Measurements from ENCODE around the gene FASN.
"Not testable (repeated sequence)": the region's sequence is repeated elsewhere in the genome, so short reads cannot be mapped to it uniquely, and the experiment has no call there.

FASN gene

GRCh38 chr17:82098169-82098938, at the start of gene FASN:
FASN (minus strand) TSS chr17:82098236; CDS start chr17:82096445, 1,791 bp downstream.
- DNase-seq, result peak; percentile 95

- no peak for DNase-seq
Observed at GRCh38 chr17:82146663-82147654, 48.9 kb upstream of the FASN start.

DNA sequence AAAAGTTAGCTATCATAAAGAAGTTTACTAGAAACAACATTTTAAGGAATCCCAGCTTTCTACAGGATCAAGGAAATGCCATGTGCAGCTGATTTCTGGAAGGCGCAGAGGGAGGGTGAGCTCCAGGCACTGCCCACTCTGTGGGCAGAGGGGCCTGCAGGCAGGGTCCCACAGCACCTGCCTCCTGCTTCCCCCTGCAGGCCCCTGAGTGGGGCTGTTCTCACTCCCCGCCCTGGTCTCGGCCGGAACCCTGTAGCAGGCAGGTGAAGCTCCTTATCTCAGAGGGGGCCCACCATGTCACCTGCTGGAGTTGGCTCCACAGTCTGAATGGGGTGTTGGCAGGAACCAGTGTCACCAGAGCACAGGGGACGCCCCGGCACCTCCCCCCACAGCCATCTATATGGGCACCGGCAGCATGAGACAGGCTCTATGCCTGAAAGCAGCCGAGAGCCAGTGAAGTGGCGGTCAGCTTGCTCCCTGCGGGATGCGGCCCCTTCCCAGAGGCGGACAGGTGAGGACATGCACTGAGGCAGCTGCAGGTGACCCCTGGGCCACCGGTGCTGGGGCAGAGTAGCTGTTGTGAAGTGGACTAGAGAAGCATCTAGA, 47.6 kb upstream of the FASN start:
- no peak for DNase-seq

GRCh38 chr17:82143333-82143732, 45.3 kb upstream of the FASN start:
- DNase-seq, result no peak

- DNase-seq, result not testable (repeated sequence)
Observed at GRCh38 chr17:82139961-82140360, 41.9 kb upstream of the FASN start.

- DNase-seq, result no peak
Observed at GRCh38 chr17:82138511-82138992, 40.5 kb upstream of the FASN start.

GRCh38 chr17:82134101-82134500, 36.1 kb upstream of the FASN start:
- no peak for DNase-seq

GRCh38 chr17:82133166-82133953, 35.3 kb upstream of the FASN start:
- DNase-seq, result not testable (repeated sequence)

GRCh38 chr17:82129095-82129494, 31.1 kb upstream of the FASN start:
- no peak for DNase-seq

- DNase-seq, result no peak
Observed at GRCh38 chr17:82128287-82128686, 30.3 kb upstream of the FASN start.

GRCh38 chr17:82127704-82128103, 29.7 kb upstream of the FASN start:
- no peak for DNase-seq

GRCh38 chr17:82127315-82127595, 29.2 kb upstream of the FASN start:
- DNase-seq, result no peak

- peak; percentile 91 for DNase-seq
Observed at GRCh38 chr17:82126556-82127314, 28.7 kb upstream of the FASN start.

- DNase-seq, result no peak
Observed at GRCh38 chr17:82124101-82124500, 26.1 kb upstream of the FASN start.

DNA sequence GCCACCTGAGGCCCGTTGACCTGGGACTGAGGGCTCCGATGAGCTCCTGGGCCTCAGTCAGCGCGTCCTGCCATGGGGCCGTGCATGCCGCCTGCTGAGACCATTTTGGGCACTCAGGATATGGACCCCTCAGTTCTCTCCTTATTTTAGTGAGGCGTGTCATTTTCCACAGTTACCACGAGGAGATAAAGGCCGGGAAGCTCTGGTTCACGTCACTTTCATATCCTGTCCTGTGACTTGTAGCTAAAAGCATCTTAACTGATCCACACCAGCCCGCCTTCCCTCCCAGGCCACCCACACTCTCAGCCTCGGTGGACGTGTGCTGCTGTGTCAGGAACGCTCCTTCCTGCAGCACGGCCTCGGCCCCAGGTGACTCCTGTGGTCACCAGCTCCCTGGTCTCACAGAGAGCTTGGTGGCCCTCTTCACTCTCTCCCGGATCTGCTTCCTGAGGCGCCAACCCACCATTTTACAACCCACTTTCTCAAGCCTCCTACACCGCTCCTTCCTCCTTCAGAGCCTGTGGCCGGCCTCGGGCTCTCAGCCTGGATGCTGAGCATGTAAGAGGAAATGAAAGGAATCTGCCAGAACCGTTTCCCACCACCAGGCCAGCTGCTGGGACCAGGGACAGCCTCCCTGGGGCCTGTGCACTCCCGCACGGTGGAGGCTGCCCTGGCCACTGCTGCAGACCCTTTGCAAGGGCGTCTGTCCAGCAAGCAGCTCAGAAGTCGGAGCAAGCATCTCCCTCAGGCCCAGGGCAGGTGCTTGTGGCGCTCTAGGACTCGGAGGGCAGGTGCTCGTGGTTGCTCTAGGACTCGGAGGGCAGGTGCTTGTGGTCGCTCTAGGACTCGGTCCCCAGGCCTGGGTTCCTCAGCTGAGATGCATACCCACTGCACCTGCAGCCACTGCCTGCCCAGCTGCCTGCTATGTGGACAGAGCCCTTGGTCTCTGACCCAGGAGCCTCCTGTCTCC, 23.9 kb upstream of the FASN start:
- no peak for DNase-seq

GRCh38 chr17:82121246-82121645, 23.2 kb upstream of the FASN start:
- no peak for DNase-seq

GRCh38 chr17:82120148-82120547, 22.1 kb upstream of the FASN start:
- no peak for DNase-seq

DNA sequence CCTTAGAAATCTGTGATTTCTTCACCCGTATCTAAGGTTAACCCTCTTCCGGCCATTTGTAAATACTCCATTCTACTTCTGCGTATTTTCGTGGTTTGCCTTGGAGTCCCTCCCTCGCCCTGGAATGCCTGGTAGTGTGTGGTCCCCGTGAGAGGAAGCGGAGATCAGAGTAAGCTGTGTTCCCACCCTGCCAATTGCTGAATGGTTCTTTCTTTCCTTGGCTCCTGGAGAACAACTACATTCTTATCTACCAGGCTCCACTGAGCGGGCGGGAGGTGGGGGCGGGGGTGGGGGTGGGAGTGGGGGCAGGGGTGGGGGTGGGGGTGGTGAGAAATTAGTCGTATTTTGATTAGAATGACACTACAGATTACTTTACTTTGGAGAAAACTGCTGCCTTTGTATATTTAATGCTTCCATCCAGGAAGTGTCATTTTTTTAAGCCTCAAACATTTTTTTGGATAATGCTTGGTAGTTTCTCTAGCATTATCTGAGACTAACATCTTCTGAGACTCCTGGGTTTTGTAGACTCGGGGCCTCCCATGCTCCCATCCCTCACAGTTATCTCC, 20.9 kb upstream of the FASN start:
- DNase-seq, result no peak

DNA sequence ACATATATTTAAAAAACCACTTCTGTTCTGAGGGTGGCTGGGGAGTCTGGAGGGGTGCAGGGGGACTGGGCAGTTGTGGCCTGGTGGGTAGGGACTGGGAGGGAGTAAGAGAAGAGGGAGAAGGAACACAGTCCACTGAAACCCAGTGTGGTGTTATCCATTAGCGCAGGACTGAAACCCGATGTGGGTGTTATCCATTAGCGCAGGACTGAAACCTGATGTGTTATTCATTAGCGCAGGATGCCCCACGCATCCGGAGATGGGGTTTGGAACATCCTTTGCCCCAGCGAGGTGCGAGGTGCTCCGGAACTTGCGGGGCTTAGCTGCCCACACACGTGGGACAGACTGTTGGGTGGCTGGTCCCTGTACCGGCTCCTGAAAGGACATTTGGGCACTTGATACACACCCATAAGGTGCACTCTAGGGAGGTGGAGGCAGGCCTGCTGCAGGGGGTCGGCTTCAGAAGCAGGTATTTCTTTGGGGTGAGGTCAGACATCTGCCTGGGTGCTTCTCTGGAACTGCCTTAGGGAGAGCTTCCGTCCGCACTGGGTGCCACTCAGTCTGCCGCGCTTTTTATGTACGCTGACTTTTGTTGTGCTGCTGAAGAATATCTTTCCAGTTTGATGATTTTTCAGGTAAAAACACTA, 20.3 kb upstream of the FASN start:
- no peak for DNase-seq

All from CD4-positive, alpha-beta T cell treated with Interleukin-12 subunit alpha and Interleukin-12 subunit beta, for 1 hour (primary cell).